NCI-H748 (cell line): ENCODE measurements around the gene SSBP3.

Experiments
- DNase-seq: peaks from one replicate; lab custom pipeline; 2025; ENCODE audit not compliant: unreplicated experiment; lab: John Stamatoyannopoulos, UW

Gene SSBP3

GRCh38 chr1:54199151-54199764, 206.9 kb downstream of the SSBP3 start:
- peak; percentile 69 for DNase-seq

DNA sequence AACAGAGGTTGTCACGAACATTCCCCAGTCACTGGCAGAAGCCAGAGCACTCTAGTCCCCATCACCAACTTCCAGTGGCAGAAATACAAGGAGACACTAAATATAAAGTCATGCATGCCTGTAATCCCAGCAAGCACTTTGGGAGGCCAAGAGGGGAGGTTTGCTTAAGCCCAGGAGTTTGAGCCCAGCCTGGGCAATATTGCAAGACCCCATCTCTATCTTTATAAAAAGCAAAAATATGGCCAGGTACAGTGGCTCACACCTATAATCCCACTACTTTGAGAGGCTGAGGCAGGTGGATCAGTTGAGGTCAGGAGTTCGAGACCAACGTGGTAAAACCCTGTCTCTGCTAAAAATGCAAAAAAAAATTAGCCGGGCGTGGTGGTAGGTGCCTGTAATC, 212.7 kb downstream of the SSBP3 start:
- no peak for DNase-seq

DNA sequence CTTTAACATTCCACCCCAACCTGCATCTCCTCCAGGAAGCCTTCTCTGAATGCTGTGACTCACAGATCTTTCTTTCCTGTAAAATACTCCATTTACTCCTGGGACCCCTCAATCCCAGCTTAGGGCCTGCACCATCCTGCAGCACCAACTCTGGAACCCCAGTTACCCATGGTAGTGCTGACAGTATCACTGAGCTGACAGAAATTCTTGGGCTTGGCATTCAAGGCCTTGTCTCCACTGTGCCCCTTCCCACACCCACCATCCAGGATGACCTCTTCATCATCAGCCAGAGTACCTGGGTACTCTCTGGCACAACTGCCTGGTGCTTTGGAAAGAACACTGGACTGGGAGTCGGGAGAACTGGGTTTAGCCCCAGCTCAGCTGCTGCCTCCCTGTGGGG, 214.7 kb downstream of the SSBP3 start:
- DNase-seq = no peak

- no peak for DNase-seq
These were observed 215.7 kb downstream of the SSBP3 start for GRCh38 chr1:54190526-54190925.

- DNase-seq = no peak
These were observed 217.9 kb downstream of the SSBP3 start for GRCh38 chr1:54188291-54188690.

DNA sequence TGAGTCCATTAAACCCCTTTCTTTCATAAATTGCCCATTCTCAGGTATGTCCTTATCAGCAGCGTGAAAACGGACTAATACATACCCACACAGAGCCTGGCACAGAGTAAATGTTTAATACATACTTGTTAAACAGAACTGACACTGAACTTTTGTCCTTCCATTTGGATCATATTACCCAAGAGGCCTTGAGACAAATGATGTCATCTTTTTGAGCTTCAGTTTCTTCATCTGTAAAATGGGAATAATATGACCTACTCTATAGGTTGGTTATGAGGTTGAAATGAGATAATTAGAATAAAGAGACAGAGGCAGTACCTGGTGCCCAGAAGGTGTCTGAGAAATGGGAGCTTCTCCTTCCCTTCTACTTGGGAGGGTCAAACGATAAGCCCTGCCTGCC, 220.1 kb downstream of the SSBP3 start:
- DNase-seq = no peak

GRCh38 chr1:54180701-54181360, 225.4 kb downstream of the SSBP3 start:
- DNase-seq = peak; percentile 20

- DNase-seq = no peak
These were observed 227.7 kb downstream of the SSBP3 start for GRCh38 chr1:54178296-54179070.

DNA sequence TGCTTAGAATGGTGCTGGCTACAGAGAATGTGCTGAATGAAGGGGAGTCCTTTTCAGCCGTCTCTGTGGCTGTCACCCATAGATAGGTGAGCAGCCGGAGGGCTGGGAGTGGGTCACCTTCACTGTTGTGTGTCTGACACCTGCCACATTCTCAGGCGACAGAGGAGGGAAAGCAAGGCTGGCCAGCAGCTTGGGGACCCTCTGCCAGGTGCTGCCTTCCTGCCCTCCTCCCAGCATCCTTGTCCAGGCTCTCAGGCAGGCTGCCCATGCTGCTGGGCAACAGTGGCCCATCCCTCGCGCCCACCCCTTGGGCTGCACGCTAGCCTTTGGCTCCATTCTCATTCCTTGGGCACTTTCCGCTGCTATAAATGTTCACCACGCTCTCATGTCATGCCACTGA, 228.5 kb downstream of the SSBP3 start:
- DNase-seq = no peak

DNA sequence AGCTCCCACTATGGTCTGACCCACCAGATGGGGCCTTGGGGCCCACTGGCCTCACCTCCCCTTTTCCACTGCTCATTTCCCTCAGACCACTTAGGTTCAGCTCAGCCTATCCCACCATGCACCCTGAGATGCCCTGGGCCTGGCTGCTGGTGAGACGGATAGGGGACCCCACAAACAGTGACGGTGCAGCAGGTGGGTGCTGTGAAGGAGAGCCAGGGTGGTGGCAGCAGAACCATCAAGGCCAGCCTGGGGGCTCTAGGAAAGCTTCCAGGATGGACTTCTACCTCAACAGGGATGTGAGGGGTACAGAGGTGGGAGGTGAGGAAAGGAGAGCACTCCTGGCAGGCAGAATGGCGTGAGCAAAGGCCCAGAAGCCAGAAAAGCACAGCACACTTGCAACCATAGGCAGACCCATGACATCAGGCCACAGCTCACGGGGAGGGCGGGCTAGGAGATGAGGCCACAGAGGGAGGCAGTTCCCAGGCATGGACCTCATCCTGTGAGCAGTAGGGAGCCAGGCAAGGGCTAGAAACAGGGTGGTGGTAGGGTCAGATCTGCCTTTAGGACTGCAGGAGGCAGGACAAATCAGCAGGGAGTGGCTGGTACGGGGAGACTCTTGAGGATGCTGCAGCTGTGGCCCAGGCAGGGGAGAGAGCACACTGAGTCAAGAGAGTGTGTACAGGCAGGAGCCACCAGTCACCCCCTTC, 229.4 kb downstream of the SSBP3 start:
- DNase-seq = no peak
